GM21447 (cell line): ENCODE measurements around the gene TMEM35B.
"Not testable (repeated sequence)": the region's sequence is repeated elsewhere in the genome, so short reads cannot be mapped to it uniquely, and the experiment has no call there.

ENCODE experiments used
- ATAC-seq: cut with Tn5 transposase; IDR thresholded peaks from one replicate; pipeline ENCODE4 v1.9.1; 2021; ENCODE audit not compliant: unreplicated experiment

Gene TMEM35B

GRCh38 chr1:34976384-34977209 is 8.6 kb downstream of the TMEM35B start:
- ATAC-seq = no peak

GRCh38 chr1:34975771-34976170 is 9.4 kb downstream of the TMEM35B start:
- ATAC-seq = no peak

- ATAC-seq = no peak
Observed at GRCh38 chr1:34975338-34975737, 9.8 kb downstream of the TMEM35B start.

- ATAC-seq = no peak
Observed at GRCh38 chr1:34974626-34975025, 10.5 kb downstream of the TMEM35B start.

GRCh38 chr1:34973326-34973725 is 11.8 kb downstream of the TMEM35B start:
- no peak for ATAC-seq

GRCh38 chr1:34970829-34971228 is 14.3 kb downstream of the TMEM35B start:
- no peak for ATAC-seq

- no peak for ATAC-seq
Observed at GRCh38 chr1:34970220-34970735, 14.9 kb downstream of the TMEM35B start.

- not testable (repeated sequence) for ATAC-seq
Observed at GRCh38 chr1:34968297-34968696, 16.9 kb downstream of the TMEM35B start.

- ATAC-seq = not testable (repeated sequence)
Observed at GRCh38 chr1:34967672-34968071, 17.5 kb downstream of the TMEM35B start.

GRCh38 chr1:34965597-34965996 is 19.6 kb downstream of the TMEM35B start:
- ATAC-seq = no peak

- no peak for ATAC-seq
Observed at GRCh38 chr1:34950428-34950827, 34.7 kb downstream of the TMEM35B start.

GRCh38 chr1:34948739-34949138 is 36.4 kb downstream of the TMEM35B start:
- ATAC-seq = not testable (repeated sequence)

- not testable (repeated sequence) for ATAC-seq
Observed at GRCh38 chr1:34947641-34948314, 37.4 kb downstream of the TMEM35B start.

- no peak for ATAC-seq
Observed at GRCh38 chr1:34946211-34946610, 38.9 kb downstream of the TMEM35B start.

GRCh38 chr1:34941798-34942197 is 43.3 kb downstream of the TMEM35B start:
- ATAC-seq = not testable (repeated sequence)
